ENCODE data around the gene MAPRE2.

MAPRE2 gene

DNA sequence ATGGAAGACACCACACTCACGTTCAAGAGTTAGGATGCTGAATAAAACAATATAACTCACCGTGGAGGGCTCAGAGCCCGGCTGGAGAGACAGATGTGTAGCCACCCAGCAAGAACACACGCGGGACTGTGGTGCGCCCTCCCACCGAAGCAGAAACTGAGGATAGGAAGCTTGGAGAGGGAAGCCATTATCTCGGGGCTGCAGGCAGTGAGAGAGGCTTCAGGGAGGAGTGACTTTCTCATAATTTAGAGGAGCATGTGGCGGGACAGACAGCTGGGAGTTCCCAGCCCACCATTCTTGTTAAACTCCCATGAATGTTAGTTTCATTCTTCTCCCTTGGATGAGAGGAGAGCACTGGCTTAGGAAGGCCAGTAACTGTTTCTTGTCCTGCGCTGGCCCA lies 96.4 kb downstream of the MAPRE2 start:
- H3K4me1 ChIP-seq (ENCODE audit: low read depth, poor library complexity, severe bottlenecking), result no peaks in the 10 kb centered on the region
- H3K4me3 ChIP-seq (IDR thresholded peaks at IDR 0.05; ENCODE audit: insufficient read depth, low read depth, low read length), result no peak overlapping the region
- no peak overlapping the region for H2AFZ ChIP-seq (ENCODE audit: low read depth)
- H3K27ac ChIP-seq, result no peak overlapping the region
- no peak for TF ChIP-seq CTCF (conservative IDR thresholded peaks at IDR 0.05; ENCODE audit: low read depth, low read length)
- no peak overlapping the region for H3K4me2 ChIP-seq
- no peaks in the 10 kb centered on the region for H4K20me1 ChIP-seq (ENCODE audit: insufficient read depth)
- no peaks in the 10 kb centered on the region for H3K27me3 ChIP-seq (ENCODE audit: insufficient read depth, low read depth)
- no peak overlapping the region for H3K9ac ChIP-seq
- no peaks in the 10 kb centered on the region for H3K36me3 ChIP-seq (ENCODE audit: insufficient read depth)
- H3K79me2 ChIP-seq (ENCODE audit: insufficient read depth, low read depth), result no peaks in the 10 kb centered on the region

DNA sequence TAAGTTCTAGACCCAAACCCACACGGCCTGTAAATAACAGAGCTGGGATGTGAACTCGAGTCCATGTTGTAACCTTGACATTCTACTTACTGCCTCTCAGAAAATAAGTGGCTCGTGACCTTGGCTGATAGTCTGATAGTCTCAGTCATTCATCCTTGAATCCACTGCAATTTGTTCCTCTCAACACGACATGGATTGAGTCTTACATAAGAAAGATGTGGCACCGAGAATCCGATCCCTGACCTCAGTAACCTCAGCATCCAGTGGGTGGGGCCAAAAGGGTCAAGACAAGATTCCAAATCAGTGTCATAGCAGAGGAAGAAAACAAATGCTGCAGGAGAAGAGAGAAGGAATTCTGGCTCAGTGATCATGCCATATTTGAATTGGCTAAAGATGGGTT lies 97.6 kb downstream of the MAPRE2 start:
- Histone ChIP-seq H3K36me3 (ENCODE audit: insufficient read depth) (no peaks in the 10 kb centered on the region), H2AFZ (ENCODE audit: low read depth) (no peak overlapping the region), H3K79me2 (ENCODE audit: insufficient read depth, low read depth) (no peaks in the 10 kb centered on the region), H3K4me3 (IDR thresholded peaks at IDR 0.05; ENCODE audit: insufficient read depth, low read depth, low read length) (no peak overlapping the region), H3K27ac (no peak overlapping the region), H3K9ac (no peak overlapping the region), H3K4me1 (ENCODE audit: low read depth, poor library complexity, severe bottlenecking) (no peaks in the 10 kb centered on the region), H3K4me2 (no peak overlapping the region), H3K27me3 (ENCODE audit: insufficient read depth, low read depth) (no peaks in the 10 kb centered on the region), H4K20me1 (ENCODE audit: insufficient read depth) (no peaks in the 10 kb centered on the region)
- no peak for TF ChIP-seq CTCF (conservative IDR thresholded peaks at IDR 0.05; ENCODE audit: low read depth, low read length)

- H3K4me3 ChIP-seq (IDR thresholded peaks at IDR 0.05; ENCODE audit: insufficient read depth, low read depth, low read length), result no peak overlapping the region
- no peak for TF ChIP-seq CTCF (conservative IDR thresholded peaks at IDR 0.05; ENCODE audit: low read depth, low read length)
- H2AFZ ChIP-seq (ENCODE audit: low read depth), result no peak overlapping the region
- H3K79me2 ChIP-seq (ENCODE audit: insufficient read depth, low read depth), result no peaks in the 10 kb centered on the region
- H3K27ac ChIP-seq, result no peak overlapping the region
- no peak overlapping the region for H3K4me2 ChIP-seq
- no peaks in the 10 kb centered on the region for H4K20me1 ChIP-seq (ENCODE audit: insufficient read depth)
- H3K36me3 ChIP-seq (ENCODE audit: insufficient read depth), result no peaks in the 10 kb centered on the region
- no peaks in the 10 kb centered on the region for H3K27me3 ChIP-seq (ENCODE audit: insufficient read depth, low read depth)
- no peaks in the 10 kb centered on the region for H3K4me1 ChIP-seq (ENCODE audit: low read depth, poor library complexity, severe bottlenecking)
- no peak overlapping the region for H3K9ac ChIP-seq
Observed at GRCh38 chr18:35139517-35139916, 98.3 kb downstream of the MAPRE2 start.

DNA sequence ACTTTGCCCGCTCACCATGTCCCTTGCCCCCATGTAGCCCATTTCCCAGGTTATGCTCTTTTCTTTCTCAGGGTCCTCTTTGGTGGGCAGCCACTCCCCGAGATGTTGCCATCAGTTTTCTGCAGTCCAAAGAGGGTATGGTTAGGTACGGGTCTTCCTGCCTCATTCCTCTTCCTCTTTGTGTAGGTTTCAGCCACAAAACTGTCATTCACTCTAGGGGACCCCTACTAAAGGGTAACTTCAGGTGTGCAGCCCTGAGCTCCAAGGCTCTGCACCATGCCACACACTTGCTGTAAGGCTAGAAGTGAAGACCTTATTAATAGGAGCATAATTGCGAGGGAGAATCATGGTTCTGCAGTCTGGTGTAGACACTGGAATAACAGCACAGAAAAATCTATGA lies 99.9 kb downstream of the MAPRE2 start:
- H3K27ac ChIP-seq, result no peak overlapping the region
- no peak for TF ChIP-seq CTCF (conservative IDR thresholded peaks at IDR 0.05; ENCODE audit: low read depth, low read length)

More for the DNA sequence above, 99.9 kb downstream of the MAPRE2 start:
- H3K27me3 ChIP-seq (ENCODE audit: insufficient read depth, low read depth), result no peaks in the 10 kb centered on the region
- H3K4me3 ChIP-seq (IDR thresholded peaks at IDR 0.05; ENCODE audit: insufficient read depth, low read depth, low read length), result no peak overlapping the region
- H3K36me3 ChIP-seq (ENCODE audit: insufficient read depth), result no peaks in the 10 kb centered on the region
- no peak overlapping the region for H3K4me2 ChIP-seq
- H4K20me1 ChIP-seq (ENCODE audit: insufficient read depth), result no peaks in the 10 kb centered on the region
- no peaks in the 10 kb centered on the region for H3K79me2 ChIP-seq (ENCODE audit: insufficient read depth, low read depth)
- H3K4me1 ChIP-seq (ENCODE audit: low read depth, poor library complexity, severe bottlenecking), result no peaks in the 10 kb centered on the region
- H3K9ac ChIP-seq, result no peak overlapping the region
- no peak overlapping the region for H2AFZ ChIP-seq (ENCODE audit: low read depth)
